ENCODE data around the gene SERPINB11.

SERPINB11 gene

GRCh38 chr18:63700501-63700900 is 2.3 kb upstream of the SERPINB11 start:
- H3K27ac ChIP-seq = no peak overlapping the region
- H3K4me3 ChIP-seq = no peak overlapping the region
- TF ChIP-seq CTCF (IDR thresholded peaks at IDR 0.05) = no peak
- no peak for DNase-seq (ENCODE audit: low spot score)

- no peak for TF ChIP-seq CTCF (IDR thresholded peaks at IDR 0.05)
- Histone ChIP-seq H3K27ac (no peak overlapping the region), H3K4me3 (no peak overlapping the region)
- no peak for DNase-seq (ENCODE audit: low spot score)
These were observed 808 bp upstream of the SERPINB11 start for GRCh38 chr18:63701952-63702351.

GRCh38 chr18:63705401-63705800 is 2.6 kb downstream of the SERPINB11 start:
- H3K4me3 ChIP-seq = no peak overlapping the region
- no peak for TF ChIP-seq CTCF (IDR thresholded peaks at IDR 0.05)
- DNase-seq (ENCODE audit: low spot score) = no peak
- H3K27ac ChIP-seq = no peak overlapping the region

GRCh38 chr18:63707816-63708215 is 5.1 kb downstream of the SERPINB11 start:
- H3K4me3 ChIP-seq = no peak overlapping the region
- TF ChIP-seq CTCF (IDR thresholded peaks at IDR 0.05) = no peak
- H3K27ac ChIP-seq = no peak overlapping the region
- DNase-seq (ENCODE audit: low spot score) = no peak

- Histone ChIP-seq H3K27ac (no peak overlapping the region), H3K4me3 (no peak overlapping the region)
- DNase-seq (ENCODE audit: low spot score) = no peak
- TF ChIP-seq CTCF (IDR thresholded peaks at IDR 0.05) = no peak
These were observed 5.9 kb downstream of the SERPINB11 start for GRCh38 chr18:63708650-63709049.

- Histone ChIP-seq H3K4me3 (no peak overlapping the region), H3K27ac (no peak overlapping the region)
- no peak for TF ChIP-seq CTCF (IDR thresholded peaks at IDR 0.05)
- DNase-seq (ENCODE audit: low spot score) = no peak
These were observed 23.1 kb downstream of the SERPINB11 start for GRCh38 chr18:63725682-63726480.

GRCh38 chr18:63730773-63731172 is 28.0 kb downstream of the SERPINB11 start:
- DNase-seq (ENCODE audit: low spot score) = no peak
- no peak overlapping the region for H3K27ac ChIP-seq
- TF ChIP-seq CTCF (IDR thresholded peaks at IDR 0.05) = no peak
- no peak overlapping the region for H3K4me3 ChIP-seq
